Body of pancreas (tissue), 4 donors: Measurements from ENCODE around the gene ACSM3.

Source experiments
- POLR2A ChIP-seq, 3 donors: fragments of 450-650 bp; IDR thresholded peaks; one replicate each; pipeline ENCODE4 v1.6.1; 2016; ENCODE audit warnings: antibody characterized with exemption in 3 of 3, mild to moderate bottlenecking in 2 of 3
- TF ChIP-seq, protein P1 (sequence below), 7 experiments: fragments of 450-650 bp in 4 of 7; fragments of 200-600 bp in 3 of 7; sonication (generic) in 3 of 7; IDR thresholded peaks; one replicate each; pipeline ENCODE4 v1.5.1; 2016 to 2019; ENCODE audit warnings: antibody characterized with exemption in 7 of 7

DNA sequence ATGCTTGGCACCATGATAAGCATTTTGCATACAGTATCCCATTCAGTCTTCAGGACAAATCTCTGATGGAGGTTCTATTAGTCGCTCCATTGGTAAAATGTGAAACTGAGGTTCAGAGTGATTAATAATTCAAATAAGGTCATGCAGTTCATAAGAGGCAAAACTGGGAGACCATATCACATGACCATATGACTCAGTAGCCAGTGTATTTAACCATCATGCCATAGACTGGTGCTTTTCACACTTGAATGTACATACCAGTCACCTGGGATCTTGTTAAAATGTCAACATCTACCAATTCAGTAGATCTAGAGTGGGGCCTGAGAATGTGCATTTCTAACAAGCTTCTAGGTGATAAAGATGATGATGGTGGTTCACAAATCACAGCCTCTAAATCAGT lies 4.3 kb downstream of the ACSM3 start:
- TF ChIP-seq, protein P1, sequence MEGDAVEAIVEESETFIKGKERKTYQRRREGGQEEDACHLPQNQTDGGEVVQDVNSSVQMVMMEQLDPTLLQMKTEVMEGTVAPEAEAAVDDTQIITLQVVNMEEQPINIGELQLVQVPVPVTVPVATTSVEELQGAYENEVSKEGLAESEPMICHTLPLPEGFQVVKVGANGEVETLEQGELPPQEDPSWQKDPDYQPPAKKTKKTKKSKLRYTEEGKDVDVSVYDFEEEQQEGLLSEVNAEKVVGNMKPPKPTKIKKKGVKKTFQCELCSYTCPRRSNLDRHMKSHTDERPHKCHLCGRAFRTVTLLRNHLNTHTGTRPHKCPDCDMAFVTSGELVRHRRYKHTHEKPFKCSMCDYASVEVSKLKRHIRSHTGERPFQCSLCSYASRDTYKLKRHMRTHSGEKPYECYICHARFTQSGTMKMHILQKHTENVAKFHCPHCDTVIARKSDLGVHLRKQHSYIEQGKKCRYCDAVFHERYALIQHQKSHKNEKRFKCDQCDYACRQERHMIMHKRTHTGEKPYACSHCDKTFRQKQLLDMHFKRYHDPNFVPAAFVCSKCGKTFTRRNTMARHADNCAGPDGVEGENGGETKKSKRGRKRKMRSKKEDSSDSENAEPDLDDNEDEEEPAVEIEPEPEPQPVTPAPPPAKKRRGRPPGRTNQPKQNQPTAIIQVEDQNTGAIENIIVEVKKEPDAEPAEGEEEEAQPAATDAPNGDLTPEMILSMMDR (IDR thresholded peaks at IDR 0.05) = no peak
- no peak for TF ChIP-seq POLR2A (IDR thresholded peaks at IDR 0.05)
